Stomach (tissue), 19 donors: Measurements from ENCODE around the gene ADAM30. TPM values are rescaled to one million over a fixed set of nuclear protein-coding genes. Genes with fewer than 3 reads are reported as not detected.

ENCODE experiments used
- DNase-seq, 2 donors: peaks; one replicate each; pipeline versions ENCODE4 v3.0.0 to v3.0.0-alpha.2; 2013 to 2019
- H3K27ac ChIP-seq, 5 donors: fragments of 200-600 bp in 4 of 5; sonication (generic) in 4 of 5; one replicate each; pipeline ENCODE4 v1.5.1; 2013 to 2019; ENCODE audit warnings: mild to moderate bottlenecking in 1 of 5, moderate library complexity in 1 of 5
- H3K27me3 ChIP-seq, 3 donors: fragments of 200-600 bp; sonication (generic); one replicate each; pipeline ENCODE4 v1.5.1; 2017 to 2019; ENCODE audit warnings: mixed run types in 1 of 3
- H3K36me3 ChIP-seq, 4 donors: fragments of 200-600 bp; sonication (generic); 1 replicate in 3 of 4; 2 replicates in 1 of 4; pipeline ENCODE4 v1.5.1; 2016 to 2019
- H3K4me1 ChIP-seq, 4 donors: fragments of 200-600 bp; sonication (generic); one replicate each; pipeline ENCODE4 v1.5.1; 2016 to 2019
- H3K4me3 ChIP-seq, 4 donors: fragments of 200-600 bp; sonication (generic) in 3 of 4; one replicate each; pipeline ENCODE4 v1.5.1; 2016 to 2019; ENCODE audit warnings: mild to moderate bottlenecking in 1 of 4
- H3K9me3 ChIP-seq, 4 donors: fragments of 200-600 bp; sonication (generic); one replicate each; pipeline ENCODE4 v1.5.1; 2016 to 2019
- CTCF ChIP-seq, 7 experiments: fragments of 450-650 bp in 4 of 7; fragments of 200-600 bp in 3 of 7; sonication (generic) in 3 of 7; IDR thresholded peaks; one replicate each; pipeline ENCODE4 v1.5.1; 2016 to 2019; ENCODE audit warnings: antibody characterized with exemption in 7 of 7, control low read depth in 2 of 7, mild to moderate bottlenecking in 1 of 7
- EP300 ChIP-seq: sonication (generic); formaldehyde crosslinking; IDR thresholded peaks from one replicate; pipeline ENCODE4 v1.6.1; 2017; ENCODE audit warnings: antibody characterized with exemption
- POLR2A ChIP-seq, 4 donors: fragments of 450-650 bp; IDR thresholded peaks; one replicate each; pipeline ENCODE4 v1.6.1; 2016; ENCODE audit warnings: antibody characterized with exemption in 4 of 4, control low read depth in 2 of 4, mild to moderate bottlenecking in 1 of 4, moderate library complexity in 1 of 4
- POLR2AphosphoS5 ChIP-seq, 3 donors: sonication (generic); formaldehyde crosslinking; IDR thresholded peaks; one replicate each; pipeline ENCODE4 v1.6.1; 2016; ENCODE audit warnings: antibody characterized with exemption in 3 of 3
- WGBS, 5 donors: extraction: QIAGEN DNeasy Blood & Tissue Kit in 3 of 5; methylation state at CpG; one replicate each; pipeline versions ENCODE4 v1.1.5 to v1.1.7; 2013 to 2018; 5-methylcytosine and 5-hydroxymethylcytosine counted together
- intact Hi-C: fragments of 100-400 bp; cut with DNase I; formaldehyde crosslinking; loops from one replicate; pipeline ENCODE4 v1.15.1; 2023; ENCODE audit warnings: low total_unique reads
- long read RNA-seq, 10 donors: transcript quantifications; one replicate each; lab custom pipeline, GENCODE V29; 2026
- polyA plus RNA-seq, 3 donors: library from polyadenylated mRNA; stranded (reverse); fragments of 200-250 nt; gene quantifications; one replicate each; pipeline ENCODE4 v1.2.3, GENCODE V29; 2013
- total RNA-seq, 5 donors: library from RNA; depleted of rRNA; stranded (reverse); fragments of >200 nt; gene quantifications; one replicate each; pipeline versions ENCODE4 v1.1.0 to v1.2.3, GENCODE V29; 2014 to 2016
- donor health status: healthy with polysubstance abuse.
- donor health status: Bipolar disorder and iron deficiency.
- donor health status: healthy.

The ADAM30 gene
- total RNA-seq (not detected), polyA plus RNA-seq (not detected)
- long read RNA-seq, donor 1 = 0 reads
- long read RNA-seq, donor 2 = 0 reads
- long read RNA-seq, donor 3 = 0 reads
- long read RNA-seq, donor 4 = 0 reads
- long read RNA-seq, donor 5 = 0 reads
- long read RNA-seq, donor 6 = 0 reads
- long read RNA-seq, donor 7 = 0 reads
- long read RNA-seq, donor 8 = 0 reads
- long read RNA-seq, donor 9 = 0 reads
- long read RNA-seq, donor 10 = 0 reads

- TF ChIP-seq EP300 = no peak
- no peak for TF ChIP-seq POLR2A (IDR thresholded peaks at IDR 0.05)
- DNase-seq = no peak
Measured at GRCh38 chr1:119896303-119896702, at the start of gene ADAM30. ADAM30 (minus strand) TSS chr1:119896515; CDS start chr1:119896336, 179 bp downstream.

DNA sequence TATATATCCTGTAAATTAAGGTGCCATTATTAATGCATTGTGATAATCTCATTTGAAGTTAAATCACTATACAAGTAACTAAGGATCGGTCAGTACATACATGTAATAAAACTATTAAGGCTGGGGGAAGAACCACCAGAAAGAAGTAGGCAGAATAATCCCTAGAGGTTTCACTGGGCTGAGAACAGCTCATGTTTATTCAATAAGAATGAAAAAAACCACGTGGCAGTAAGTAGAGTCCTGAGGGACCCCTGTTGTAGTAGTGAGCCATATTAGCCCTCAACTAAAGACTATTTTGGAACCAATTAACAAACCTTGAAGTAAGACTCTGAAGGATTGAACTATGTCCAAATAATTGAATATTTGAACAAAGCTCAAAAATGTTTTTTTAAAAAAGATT, 46.9 kb upstream of the ADAM30 start:
- H3K4me3 ChIP-seq = no peak overlapping the region
- peaks cover 17 to 45% (median 35%) of the 10 kb centered on the region in 4 donors for H3K36me3 ChIP-seq
- peaks cover 0 to 8% (median 0%) of the 10 kb centered on the region in 4 donors for H3K4me1 ChIP-seq
- H3K27ac ChIP-seq = no peak overlapping the region
- H3K9me3 ChIP-seq = no peaks in the 10 kb centered on the region
- no peaks in the 10 kb centered on the region for H3K27me3 ChIP-seq
- DNase-seq = no peak
- 69 to 84% (median 74%) methylated on average over 2 of the region's 2 CpGs for WGBS, 5 donors
- intact Hi-C loops = no loop called here
- no peak for TF ChIP-seq POLR2AphosphoS5 (IDR thresholded peaks at IDR 0.05)
- TF ChIP-seq EP300 = no peak
- TF ChIP-seq CTCF (IDR thresholded peaks at IDR 0.05) = no peak
- TF ChIP-seq POLR2A (IDR thresholded peaks at IDR 0.05) = no peak

More at GRCh38 chr1:119896303-119896702, at the start of gene ADAM30:
- no peaks in the 10 kb centered on the region for H3K9me3 ChIP-seq
- H3K27me3 ChIP-seq = peaks cover 0 to 15% (median 0%) of the 10 kb centered on the region in 3 donors
- intact Hi-C loops = no loop called here
- WGBS, 5 donors = 57 to 59% (median 58%) methylated on average over 24 of the region's 24 CpGs
- no peak within 1 kb of the TSS for H3K4me3 ChIP-seq
- H3K36me3 ChIP-seq = no peaks in the 10 kb centered on the region
- no peaks in the 10 kb centered on the region for H3K4me1 ChIP-seq
- no peak within 1 kb of the TSS for H3K27ac ChIP-seq

GRCh38 chr1:119941392-119941791, 45.1 kb upstream of the ADAM30 start:
- intact Hi-C loops = no loop called here
- 85 to 94% (median 89%) methylated on average over 4 of the region's 4 CpGs for WGBS, 5 donors
- Histone ChIP-seq H3K27ac (no peak overlapping the region), H3K27me3 (no peaks in the 10 kb centered on the region), H3K36me3 (peaks cover 25 to 52% (median 49%) of the 10 kb centered on the region in 4 donors), H3K4me3 (no peak overlapping the region), H3K4me1 (peaks cover 0 to 7% (median 0%) of the 10 kb centered on the region in 4 donors), H3K9me3 (no peaks in the 10 kb centered on the region)
- no peak for DNase-seq
- TF ChIP-seq CTCF (IDR thresholded peaks at IDR 0.05) (no peak), POLR2A (IDR thresholded peaks at IDR 0.05) (no peak), POLR2AphosphoS5 (IDR thresholded peaks at IDR 0.05) (no peak), EP300 (no peak)

DNA sequence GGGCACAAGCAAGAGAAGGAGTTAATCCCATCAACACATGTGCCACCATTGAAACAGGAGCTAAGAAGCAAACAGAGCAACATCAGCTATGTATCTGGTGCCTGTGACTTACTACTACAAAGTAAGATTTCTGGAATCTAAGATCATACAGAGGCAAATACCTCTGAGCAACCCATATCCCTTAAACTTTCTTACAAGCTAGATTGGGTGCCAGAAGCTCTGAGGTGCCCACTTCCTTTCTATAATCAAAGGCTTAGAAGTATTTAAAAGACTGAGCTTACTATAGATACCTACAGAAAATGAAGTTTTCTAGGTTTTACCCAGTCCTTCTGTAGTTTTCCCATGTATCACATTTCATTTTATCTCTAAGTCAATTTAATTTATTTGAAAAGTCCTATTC, 44.4 kb upstream of the ADAM30 start:
- intact Hi-C loops = no loop called here
- TF ChIP-seq POLR2AphosphoS5 (IDR thresholded peaks at IDR 0.05) = no peak
- no peak for TF ChIP-seq POLR2A (IDR thresholded peaks at IDR 0.05)
- TF ChIP-seq EP300 = no peak
- TF ChIP-seq CTCF (IDR thresholded peaks at IDR 0.05) = no peak

DNA sequence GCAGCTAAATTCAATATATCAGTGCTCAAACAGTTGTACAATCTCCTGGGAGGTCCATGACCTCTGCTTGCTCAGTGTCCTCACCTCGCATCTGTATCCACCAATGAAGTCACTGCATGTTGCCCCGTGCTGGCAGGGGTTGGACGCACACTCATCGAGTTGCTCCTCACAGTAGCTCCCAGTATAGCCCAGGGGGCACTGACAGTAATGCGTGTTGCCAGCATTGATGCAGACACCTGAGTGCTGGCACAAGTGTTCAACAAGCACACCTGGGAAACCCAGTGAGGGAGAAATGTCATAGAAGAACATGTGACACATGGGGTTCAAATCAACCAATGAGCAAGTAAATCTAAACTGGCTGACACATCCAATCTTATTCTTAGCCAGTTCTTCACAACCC, 40.9 kb upstream of the ADAM30 start:
- intact Hi-C loops = no loop called here
- WGBS, 5 donors = 96 to 100% (median 97%) methylated on average over 5 of the region's 5 CpGs
- DNase-seq = no peak
- Histone ChIP-seq H3K36me3 (peaks cover 43 to 94% (median 91%) of the 10 kb centered on the region in 4 donors), H3K27me3 (no peaks in the 10 kb centered on the region), H3K9me3 (peaks cover 0 to 18% (median 3%) of the 10 kb centered on the region in 4 donors), H3K4me3 (no peak overlapping the region), H3K4me1 (no peaks in the 10 kb centered on the region), H3K27ac (no peak overlapping the region)
- TF ChIP-seq CTCF (IDR thresholded peaks at IDR 0.05) (no peak), POLR2A (IDR thresholded peaks at IDR 0.05) (no peak)

More for the DNA sequence above, 44.4 kb upstream of the ADAM30 start:
- no peak for DNase-seq
- Histone ChIP-seq H3K4me3 (no peak overlapping the region), H3K27ac (no peak overlapping the region), H3K4me1 (peaks cover 0 to under 1% (median 0%) of the 10 kb centered on the region in 4 donors), H3K27me3 (no peaks in the 10 kb centered on the region), H3K9me3 (no peaks in the 10 kb centered on the region), H3K36me3 (peaks cover 31 to 59% (median 56%) of the 10 kb centered on the region in 4 donors)
